ENCODE data around the gene OAT.

The OAT gene

DNA sequence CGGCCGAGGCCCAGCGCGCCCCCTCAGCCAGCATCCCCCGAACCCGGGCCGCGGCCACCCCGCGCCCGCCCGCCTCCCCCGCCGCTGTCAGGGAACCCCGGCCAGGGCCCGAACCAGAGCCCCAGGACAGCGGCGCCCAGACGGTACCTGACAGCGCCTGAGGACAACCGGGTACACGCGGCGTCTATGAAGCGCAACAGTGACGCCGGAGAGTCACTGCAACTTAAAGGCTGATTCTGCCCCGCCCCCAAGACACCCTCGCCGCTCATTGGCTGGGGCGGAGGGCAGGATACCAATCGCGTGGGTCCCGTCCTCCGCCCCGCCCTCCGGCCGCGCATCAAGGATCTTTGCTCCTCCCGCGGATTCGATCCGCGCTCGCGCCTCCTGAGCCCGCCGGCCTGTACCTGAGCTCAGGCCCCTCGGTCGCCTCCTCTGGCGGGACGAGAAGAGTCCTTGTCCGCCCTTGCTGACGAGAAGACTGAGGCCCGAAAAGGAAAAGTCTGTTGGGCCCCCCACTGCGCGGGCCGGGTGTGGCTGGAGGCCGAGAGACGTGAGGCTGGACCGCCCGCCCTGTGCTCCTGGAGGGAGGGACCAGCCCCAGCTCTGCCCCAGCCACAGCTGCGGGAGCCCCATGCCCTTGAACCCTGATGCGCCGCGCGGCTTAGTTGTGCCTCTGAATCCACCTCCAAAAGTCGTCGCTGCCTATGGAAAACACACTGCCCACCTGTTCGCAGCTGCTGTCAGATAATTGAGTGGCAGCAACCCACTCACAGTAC lies at the start of gene OAT:
TSS of gene OAT (minus strand) at position 198 of the 776 bp plus-strand sequence. CDS start 6,752 bp downstream, outside the sequence.
- TF ChIP-seq, protein P1, sequence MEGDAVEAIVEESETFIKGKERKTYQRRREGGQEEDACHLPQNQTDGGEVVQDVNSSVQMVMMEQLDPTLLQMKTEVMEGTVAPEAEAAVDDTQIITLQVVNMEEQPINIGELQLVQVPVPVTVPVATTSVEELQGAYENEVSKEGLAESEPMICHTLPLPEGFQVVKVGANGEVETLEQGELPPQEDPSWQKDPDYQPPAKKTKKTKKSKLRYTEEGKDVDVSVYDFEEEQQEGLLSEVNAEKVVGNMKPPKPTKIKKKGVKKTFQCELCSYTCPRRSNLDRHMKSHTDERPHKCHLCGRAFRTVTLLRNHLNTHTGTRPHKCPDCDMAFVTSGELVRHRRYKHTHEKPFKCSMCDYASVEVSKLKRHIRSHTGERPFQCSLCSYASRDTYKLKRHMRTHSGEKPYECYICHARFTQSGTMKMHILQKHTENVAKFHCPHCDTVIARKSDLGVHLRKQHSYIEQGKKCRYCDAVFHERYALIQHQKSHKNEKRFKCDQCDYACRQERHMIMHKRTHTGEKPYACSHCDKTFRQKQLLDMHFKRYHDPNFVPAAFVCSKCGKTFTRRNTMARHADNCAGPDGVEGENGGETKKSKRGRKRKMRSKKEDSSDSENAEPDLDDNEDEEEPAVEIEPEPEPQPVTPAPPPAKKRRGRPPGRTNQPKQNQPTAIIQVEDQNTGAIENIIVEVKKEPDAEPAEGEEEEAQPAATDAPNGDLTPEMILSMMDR (IDR thresholded peaks at IDR 0.05): peak; percentile 37
- Mint-ChIP-seq H3K27me3 (ENCODE audit: low read depth, poor library complexity) (peaks cover 45% of the 10 kb centered on the region), H3K9me3 (no peaks in the 10 kb centered on the region), H3K27ac (peak within 1 kb of the TSS; percentile 57), H3K4me3 (peak within 1 kb of the TSS; percentile 86), H3K36me3 (ENCODE audit: low read depth) (no peaks in the 10 kb centered on the region), H3K4me1 (peaks cover 21% of the 10 kb centered on the region)
- peak; percentile 98 for DNase-seq

DNA sequence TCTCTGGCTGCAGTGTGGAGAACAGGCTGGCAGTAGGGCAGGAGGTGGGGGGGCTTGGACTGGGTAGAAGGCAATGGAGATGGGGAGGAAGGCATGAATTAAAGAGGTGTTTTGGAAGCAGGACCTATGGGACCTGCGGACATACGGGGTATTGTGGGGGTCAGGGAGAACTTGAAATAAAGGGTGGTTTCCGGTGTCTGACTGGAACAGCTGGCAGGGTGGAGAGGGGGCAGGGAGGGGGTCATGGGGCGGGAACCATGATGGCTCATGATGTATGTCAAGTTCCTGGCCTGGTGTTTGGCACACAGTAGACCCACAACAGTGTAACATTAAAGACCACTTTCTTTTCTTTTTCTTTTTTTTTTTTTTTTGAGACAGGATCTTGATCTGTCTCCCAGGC lies 48.4 kb upstream of the OAT start:
- Mint-ChIP-seq H3K9me3 (no peaks in the 10 kb centered on the region), H3K27ac (no peak overlapping the region), H3K36me3 (ENCODE audit: low read depth) (no peaks in the 10 kb centered on the region), H3K27me3 (ENCODE audit: low read depth, poor library complexity) (peaks cover 13% of the 10 kb centered on the region), H3K4me3 (no peak overlapping the region), H3K4me1 (peaks cover 43% of the 10 kb centered on the region)
- TF ChIP-seq, protein P1 (IDR thresholded peaks at IDR 0.05): no peak
- DNase-seq: no peak

DNA sequence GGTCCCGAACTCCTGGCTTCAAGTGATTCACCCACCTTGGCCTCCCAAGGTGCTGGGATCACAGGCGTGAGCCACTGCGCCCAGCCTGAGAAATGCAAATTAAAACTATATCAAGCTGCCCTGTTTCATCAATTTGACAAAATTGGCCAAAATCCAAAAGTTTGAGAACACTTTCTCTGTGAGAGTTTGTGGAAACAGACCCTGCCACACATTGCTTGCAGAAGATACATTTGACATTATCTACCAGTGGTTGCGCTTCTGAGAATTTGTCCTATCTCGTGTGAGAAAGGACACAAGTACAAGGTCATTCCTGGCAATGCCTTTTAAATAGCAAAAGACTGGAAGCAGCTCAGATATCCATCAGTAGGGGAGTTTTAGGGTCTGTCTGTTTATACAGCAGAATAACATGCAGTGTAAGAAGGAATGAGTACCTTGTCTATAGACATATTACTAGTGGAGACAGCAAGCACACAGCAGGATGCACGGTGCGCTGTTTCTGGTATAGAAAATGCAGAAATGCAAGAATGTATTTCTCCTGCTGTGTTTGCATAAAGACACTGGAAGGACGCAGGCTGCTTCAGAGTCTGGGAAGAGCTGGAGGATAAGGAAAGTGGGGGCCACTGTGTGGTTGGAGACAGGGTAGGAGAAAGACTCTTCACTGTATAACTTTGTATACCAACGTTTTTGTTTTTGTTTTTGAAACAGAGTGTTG lies 47.2 kb upstream of the OAT start:
- no peaks in the 10 kb centered on the region for H3K36me3 Mint-ChIP-seq (ENCODE audit: low read depth)
- peaks cover 45% of the 10 kb centered on the region for H3K4me1 Mint-ChIP-seq
- H3K9me3 Mint-ChIP-seq: no peaks in the 10 kb centered on the region
- no peak overlapping the region for H3K4me3 Mint-ChIP-seq
- no peak overlapping the region for H3K27ac Mint-ChIP-seq
- TF ChIP-seq, protein P1 (IDR thresholded peaks at IDR 0.05): no peak
- peaks cover 11% of the 10 kb centered on the region for H3K27me3 Mint-ChIP-seq (ENCODE audit: low read depth, poor library complexity)
- no peak for DNase-seq

DNA sequence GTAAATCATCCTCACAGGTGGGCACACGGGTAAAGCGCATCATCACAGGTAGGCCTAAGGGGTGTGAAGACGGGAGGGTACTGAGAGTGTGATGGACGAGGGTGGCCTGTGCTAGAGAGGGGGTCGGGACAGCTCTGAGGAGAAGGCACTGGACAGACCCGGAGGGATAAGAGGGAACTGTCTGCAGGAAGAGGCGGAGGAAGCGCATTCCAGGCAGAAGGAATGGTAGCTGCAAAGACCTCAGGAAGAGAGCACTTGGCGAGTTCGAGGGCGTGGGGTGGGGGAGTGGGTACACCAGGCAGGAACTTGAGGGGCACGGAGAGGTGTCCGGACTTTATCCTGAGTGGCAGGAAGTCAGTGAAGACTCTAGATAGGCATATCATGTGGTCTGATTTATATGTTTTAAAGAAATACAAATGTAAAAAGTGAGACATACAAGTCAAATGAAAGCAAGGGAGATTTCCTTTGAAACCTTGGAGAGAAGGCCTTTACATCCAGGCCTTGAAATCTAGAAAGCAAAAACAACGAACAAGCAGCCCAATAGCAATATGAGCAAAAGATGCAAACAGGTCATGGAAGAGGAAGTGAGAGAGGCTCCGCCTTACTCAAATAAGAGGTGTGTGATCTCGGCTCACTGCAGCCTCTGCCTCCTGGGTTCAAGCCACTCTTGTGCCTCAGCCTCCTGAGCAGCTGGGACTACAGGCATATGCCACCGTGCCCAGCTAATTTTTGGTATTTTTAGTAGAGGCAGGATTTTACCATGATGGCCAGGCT lies 46.5 kb upstream of the OAT start:
- H3K36me3 Mint-ChIP-seq (ENCODE audit: low read depth): no peaks in the 10 kb centered on the region
- DNase-seq: no peak
- H3K4me3 Mint-ChIP-seq: no peak overlapping the region
- TF ChIP-seq, protein P1 (IDR thresholded peaks at IDR 0.05): no peak
- H3K27ac Mint-ChIP-seq: peak overlapping the region; percentile 18
- no peaks in the 10 kb centered on the region for H3K9me3 Mint-ChIP-seq
- peaks cover 38% of the 10 kb centered on the region for H3K4me1 Mint-ChIP-seq
- H3K27me3 Mint-ChIP-seq (ENCODE audit: low read depth, poor library complexity): peaks cover 11% of the 10 kb centered on the region

DNA sequence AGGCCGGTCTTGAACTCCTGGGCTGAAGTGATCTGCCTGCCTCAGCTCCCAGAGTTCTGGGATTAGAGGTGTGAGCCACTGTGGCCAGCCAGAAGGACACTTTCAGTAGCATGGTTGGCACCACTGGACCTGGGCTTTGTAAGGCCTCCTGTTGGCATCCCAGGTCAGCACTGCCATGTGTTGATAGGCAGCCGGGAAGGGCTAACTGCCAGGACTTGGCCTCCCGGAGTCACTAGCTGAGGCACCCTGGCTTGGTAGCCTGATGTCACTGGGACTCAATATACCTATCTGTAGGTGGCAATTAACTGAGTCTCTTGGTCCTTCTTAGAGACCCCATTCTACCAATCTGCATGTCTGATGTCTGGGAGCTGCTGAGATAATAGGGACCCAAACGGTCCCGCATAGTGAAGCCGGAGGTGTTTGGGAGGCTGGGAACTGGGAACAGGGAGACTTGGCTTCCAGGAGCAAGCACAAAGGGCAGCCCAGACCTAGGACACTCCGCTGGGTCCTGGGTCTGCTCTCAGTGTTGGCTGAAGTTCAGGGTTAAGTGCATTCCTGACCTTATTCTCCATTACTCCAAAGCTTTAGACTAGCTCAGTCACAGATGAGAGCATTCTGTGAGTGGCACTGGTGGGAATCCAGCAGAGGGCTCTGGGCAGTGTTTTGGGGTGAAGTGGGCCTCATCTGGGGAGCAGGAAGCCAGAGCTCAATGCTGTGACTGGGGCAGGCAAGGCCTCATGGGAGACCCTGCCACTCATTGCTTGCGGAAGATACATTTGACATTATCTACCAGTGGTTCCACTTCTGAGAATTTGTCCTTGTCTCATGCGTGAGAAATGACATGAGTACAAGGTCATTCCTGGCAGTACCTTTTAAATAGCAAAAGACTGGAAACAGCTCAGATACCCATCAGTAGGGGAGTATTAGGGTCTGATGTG lies 45.6 kb upstream of the OAT start:
- Mint-ChIP-seq H3K9me3 (no peaks in the 10 kb centered on the region), H3K4me1 (peaks cover 34% of the 10 kb centered on the region), H3K36me3 (ENCODE audit: low read depth) (no peaks in the 10 kb centered on the region), H3K27me3 (ENCODE audit: low read depth, poor library complexity) (peaks cover 6% of the 10 kb centered on the region), H3K27ac (no peak overlapping the region), H3K4me3 (no peak overlapping the region)
- no peak for DNase-seq
- TF ChIP-seq, protein P1 (IDR thresholded peaks at IDR 0.05): no peak

All from nephron progenitor cell (in vitro differentiated cells).